ENCODE results near the gene ZNF202.

ZNF202 gene

GRCh38 chr11:123681030-123681429 lies 60.4 kb downstream of the ZNF202 start:
- DNase-seq = no peak

- DNase-seq = no peak
These were observed 63.2 kb downstream of the ZNF202 start for GRCh38 chr11:123678246-123678645.

- DNase-seq = no peak
These were observed 64.0 kb downstream of the ZNF202 start for GRCh38 chr11:123677510-123677909.

- DNase-seq = no peak
These were observed 67.2 kb downstream of the ZNF202 start for GRCh38 chr11:123674297-123674696.
